ENCODE results near the gene OR4D11. TPM values are rescaled to one million over a fixed set of nuclear protein-coding genes. Genes with fewer than 3 reads are reported as not detected.
"Not testable (repeated sequence)": the region's sequence is repeated elsewhere in the genome, so short reads cannot be mapped to it uniquely, and the experiment has no call there.

The OR4D11 gene
- total RNA-seq, 2 experiments from 2014 or later = not detected

DNA sequence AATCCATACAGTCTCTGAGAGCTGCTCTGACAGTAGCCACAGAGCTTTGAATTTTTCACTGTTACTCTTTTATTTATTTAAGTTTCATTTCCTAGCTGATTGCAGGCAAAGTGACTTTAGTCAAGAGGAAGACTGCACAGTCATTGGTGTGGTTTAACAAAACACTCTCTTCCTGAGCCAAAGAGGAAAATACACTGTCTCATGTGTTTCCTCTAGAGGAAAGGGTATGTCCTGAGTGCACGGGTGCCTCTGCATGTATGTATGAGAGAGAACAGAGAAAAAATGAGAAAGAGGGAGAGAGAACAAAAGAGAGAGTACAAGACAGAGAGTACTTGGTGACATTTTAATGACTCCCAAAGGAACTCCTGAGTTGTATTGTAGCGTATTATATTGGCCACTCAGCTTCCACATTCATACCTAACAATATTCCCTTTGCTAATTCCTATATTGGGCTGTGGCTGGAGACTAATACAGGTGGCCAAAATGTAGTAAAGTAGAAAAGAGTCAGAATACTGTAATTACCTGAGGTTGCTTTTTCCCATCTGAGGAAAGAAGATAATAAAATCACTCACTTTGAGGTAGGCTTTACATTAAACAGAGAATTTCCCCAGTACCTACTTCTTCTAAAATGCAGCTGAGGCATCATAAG is 7.7 kb downstream of the OR4D11 start, which contains the start of gene OR4D9:
TSS of gene OR4D9 (plus strand) at position 599 of the 649 bp plus-strand sequence. CDS start 3,374 bp downstream, outside the sequence.
- no peak for TF ChIP-seq EZH2phosphoT487 (IDR thresholded peaks at IDR 0.05; ENCODE audit: borderline replicate concordance, low read depth, low read length)
- TF ChIP-seq, protein P1, sequence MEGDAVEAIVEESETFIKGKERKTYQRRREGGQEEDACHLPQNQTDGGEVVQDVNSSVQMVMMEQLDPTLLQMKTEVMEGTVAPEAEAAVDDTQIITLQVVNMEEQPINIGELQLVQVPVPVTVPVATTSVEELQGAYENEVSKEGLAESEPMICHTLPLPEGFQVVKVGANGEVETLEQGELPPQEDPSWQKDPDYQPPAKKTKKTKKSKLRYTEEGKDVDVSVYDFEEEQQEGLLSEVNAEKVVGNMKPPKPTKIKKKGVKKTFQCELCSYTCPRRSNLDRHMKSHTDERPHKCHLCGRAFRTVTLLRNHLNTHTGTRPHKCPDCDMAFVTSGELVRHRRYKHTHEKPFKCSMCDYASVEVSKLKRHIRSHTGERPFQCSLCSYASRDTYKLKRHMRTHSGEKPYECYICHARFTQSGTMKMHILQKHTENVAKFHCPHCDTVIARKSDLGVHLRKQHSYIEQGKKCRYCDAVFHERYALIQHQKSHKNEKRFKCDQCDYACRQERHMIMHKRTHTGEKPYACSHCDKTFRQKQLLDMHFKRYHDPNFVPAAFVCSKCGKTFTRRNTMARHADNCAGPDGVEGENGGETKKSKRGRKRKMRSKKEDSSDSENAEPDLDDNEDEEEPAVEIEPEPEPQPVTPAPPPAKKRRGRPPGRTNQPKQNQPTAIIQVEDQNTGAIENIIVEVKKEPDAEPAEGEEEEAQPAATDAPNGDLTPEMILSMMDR (conservative IDR thresholded peaks at IDR 0.05; ENCODE audit: low read length) = no peak
- Histone ChIP-seq H3K4me1 (ENCODE audit: insufficient read depth, low read length, poor library complexity, severe bottlenecking) (no peaks in the 10 kb centered on the region), H3K79me2 (ENCODE audit: insufficient read depth, low read depth, low read length) (no peaks in the 10 kb centered on the region), H3K27ac (ENCODE audit: low read depth, low read length, poor library complexity, severe bottlenecking) (no peak within 1 kb of the TSS), H3K4me3 (ENCODE audit: low read depth, low read length, poor library complexity, severe bottlenecking) (no peak within 1 kb of the TSS), H3K9me3 (ENCODE audit: low read length) (no peaks in the 10 kb centered on the region), H4K20me1 (ENCODE audit: insufficient read depth, low read length) (no peaks in the 10 kb centered on the region), H3K4me2 (ENCODE audit: low read length) (no peak within 1 kb of the TSS), H3K9me2 (ENCODE audit: insufficient read depth, low read length) (no peaks in the 10 kb centered on the region), H3K36me3 (ENCODE audit: insufficient read depth, low read length) (no peaks in the 10 kb centered on the region), H2AFZ (ENCODE audit: low read length) (no peak within 1 kb of the TSS)
- POLR2A ChIA-PET = interaction anchor here (0.8 kb wide), 1 partner anchor 163 kb away, joined by 3 read pairs; no protein-coding TSS in a partner anchor
- BruUV-seq (replicated peaks) = no TSS peak
- no peak for DNase-seq (ENCODE audit: low spot score)
- CTCF ChIA-PET (ENCODE audit: unreplicated experiment) = no interaction called here
- intact Hi-C loops (cut with micrococcal nuclease; ENCODE audit: unreplicated experiment) = no loop called here

DNA sequence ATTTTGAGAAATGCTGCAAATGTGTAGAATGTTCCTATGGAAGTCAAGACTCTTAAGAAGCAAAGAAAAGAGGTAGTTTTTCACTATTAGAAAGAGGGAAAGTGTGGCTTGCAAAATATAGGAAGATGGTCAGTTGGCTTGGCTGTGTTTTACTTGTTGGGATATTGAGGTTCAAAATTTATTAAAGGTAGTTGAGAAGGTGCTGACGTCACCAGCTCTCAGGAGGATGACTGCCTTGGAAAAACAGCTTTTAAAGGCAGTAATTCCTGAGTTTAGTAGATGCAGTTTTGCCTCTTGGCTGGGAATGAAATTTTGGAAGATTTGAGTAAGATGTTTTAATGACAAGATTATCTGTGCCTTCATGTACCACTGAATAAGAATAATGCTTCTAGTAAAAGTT is 8.3 kb downstream of the OR4D11 start:
- Histone ChIP-seq H3K4me1 (ENCODE audit: insufficient read depth, low read length, poor library complexity, severe bottlenecking) (no peaks in the 10 kb centered on the region), H3K79me2 (ENCODE audit: insufficient read depth, low read depth, low read length) (no peaks in the 10 kb centered on the region), H3K27ac (ENCODE audit: low read depth, low read length, poor library complexity, severe bottlenecking) (no peak overlapping the region), H2AFZ (ENCODE audit: low read length) (no peak overlapping the region), H3K9me2 (ENCODE audit: insufficient read depth, low read length) (no peaks in the 10 kb centered on the region), H3K4me3 (ENCODE audit: low read depth, low read length, poor library complexity, severe bottlenecking) (no peak overlapping the region), H3K36me3 (ENCODE audit: insufficient read depth, low read length) (no peaks in the 10 kb centered on the region), H3K4me2 (ENCODE audit: low read length) (no peak overlapping the region), H4K20me1 (ENCODE audit: insufficient read depth, low read length) (no peaks in the 10 kb centered on the region), H3K9me3 (ENCODE audit: low read length) (no peaks in the 10 kb centered on the region)
- ChIA-PET POLR2A (interaction anchor here (0.8 kb wide), 1 partner anchor 162 kb away, joined by 3 read pairs; no protein-coding TSS in a partner anchor), CTCF (ENCODE audit: unreplicated experiment) (no interaction called here)
- no peak for TF ChIP-seq EZH2phosphoT487 (IDR thresholded peaks at IDR 0.05; ENCODE audit: borderline replicate concordance, low read depth, low read length)
- TF ChIP-seq, protein P1 (conservative IDR thresholded peaks at IDR 0.05; ENCODE audit: low read length) = no peak
- no peak for DNase-seq (ENCODE audit: low spot score)
- BruUV-seq (replicated peaks) = no TSS peak
- intact Hi-C loops (cut with micrococcal nuclease; ENCODE audit: unreplicated experiment) = no loop called here

DNA sequence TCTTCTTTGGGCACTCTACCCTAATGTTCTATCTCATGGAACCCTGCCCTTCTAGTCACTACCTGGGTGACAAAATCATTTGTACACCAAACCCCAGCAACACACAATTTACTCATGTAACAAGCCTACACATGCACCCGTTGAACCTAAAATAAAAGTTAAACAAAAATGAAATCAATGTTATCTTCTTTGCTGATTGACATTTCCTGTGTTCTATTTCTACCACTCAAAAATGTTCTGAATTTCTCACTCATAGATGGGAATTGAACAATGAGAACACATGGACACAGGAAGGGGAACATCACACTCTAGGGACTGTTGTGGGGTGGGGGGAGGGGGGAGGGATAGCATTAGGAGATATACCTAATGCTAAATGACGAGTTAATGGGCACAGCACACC is 16.8 kb downstream of the OR4D11 start:
- BruUV-seq (replicated peaks); DNase-seq (ENCODE audit: low spot score); H3K4me2 ChIP-seq (ENCODE audit: low read length); H3K4me1 ChIP-seq (ENCODE audit: insufficient read depth, low read length, poor library complexity, severe bottlenecking); intact Hi-C loops (cut with micrococcal nuclease; ENCODE audit: unreplicated experiment); H3K9me3 ChIP-seq (ENCODE audit: low read length); H2AFZ ChIP-seq (ENCODE audit: low read length); H3K9me2 ChIP-seq (ENCODE audit: insufficient read depth, low read length); H3K27ac ChIP-seq (ENCODE audit: low read depth, low read length, poor library complexity, severe bottlenecking); H3K4me3 ChIP-seq (ENCODE audit: low read depth, low read length, poor library complexity, severe bottlenecking); H4K20me1 ChIP-seq (ENCODE audit: insufficient read depth, low read length); H3K79me2 ChIP-seq (ENCODE audit: insufficient read depth, low read depth, low read length); H3K36me3 ChIP-seq (ENCODE audit: insufficient read depth, low read length); CTCF ChIA-PET (ENCODE audit: unreplicated experiment): not testable (repeated sequence)
- POLR2A ChIA-PET = interaction anchor here (0.9 kb wide), 1 partner anchor 17 kb away, joined by 3 read pairs; no protein-coding TSS in a partner anchor

All from OCI-LY7 (cell line).